Panc1 (cell line): ENCODE measurements around the gene DUS1L. TPM values are rescaled to one million over a fixed set of nuclear protein-coding genes. Genes with fewer than 3 reads are reported as not detected.

Experiments used
- ATAC-seq: fragments of 200-7000 bp; cut with Tn5 transposase; 2 replicates; pipeline ENCODE4 v1.9.1; 2020; ENCODE audit warnings: mild to moderate bottlenecking, moderate library complexity
- BruUV-seq: library from RNA; stranded (reverse); fragments of 400-500 nt; replicated peaks from 2 replicates; lab custom pipeline; 2021; lab: Mats Ljungman, UMichigan
- CTCF ChIA-PET: fragments of 300-600 bp; sonication (Branson Sonifier 250); formaldehyde crosslinking; loops from one replicate; lab custom pipeline; 2022; ENCODE audit warnings: antibody characterized with exemption; lab: Charles Lee
- POLR2A ChIA-PET: fragments of 300-600 bp; sonication (Branson Sonifier 250); formaldehyde crosslinking; loops from one replicate; lab custom pipeline; 2022; ENCODE audit warnings: antibody characterized with exemption; lab: Charles Lee
- DNase-seq: peaks from one replicate; pipeline ENCODE4 v3.0.0-alpha.2; 2010; ENCODE audit warnings: low read depth, low spot score
- H3K27ac ChIP-seq: 2 replicates; pipeline ENCODE4 v1.5.1; 2011; ENCODE audit warnings: mild to moderate bottlenecking, low read length, inconsistent platforms
- H3K27me3 ChIP-seq: fragments of 200-500 bp; sonication (Bioruptor generic); 2 replicates; pipeline ENCODE4 v1.6.0; 2014; ENCODE audit warnings: low read length, inconsistent platforms; ENCODE audit not compliant: control insufficient read depth, insufficient read depth
- H3K36me3 ChIP-seq: fragments of 200-500 bp; sonication (Bioruptor generic); 2 replicates; pipeline ENCODE4 v1.5.1; 2014; ENCODE audit warnings: inconsistent platforms, mild to moderate bottlenecking, low read length, moderate library complexity; ENCODE audit not compliant: control insufficient read depth, insufficient read depth
- H3K4me1 ChIP-seq: 2 replicates; pipeline ENCODE4 v1.5.1; 2011; ENCODE audit warnings: inconsistent platforms, mild to moderate bottlenecking, low read length, moderate library complexity; ENCODE audit not compliant: control insufficient read depth, insufficient read depth
- H3K4me3 ChIP-seq, 2 experiments: 2 replicates each; pipeline ENCODE4 v1.5.1; 2011 to 2012; ENCODE audit warnings: low read depth in 2 of 2, low read length in 2 of 2, mild to moderate bottlenecking in 2 of 2, inconsistent platforms in 1 of 2, moderate library complexity in 1 of 2
- H3K9me3 ChIP-seq: fragments of 200-500 bp; sonication (Bioruptor generic); 2 replicates; pipeline ENCODE4 v1.5.1; 2014; ENCODE audit warnings: low read depth, mild to moderate bottlenecking, inconsistent platforms, low read length, moderate library complexity; ENCODE audit not compliant: control insufficient read depth, insufficient read depth
- POLR2AphosphoS5 ChIP-seq: IDR thresholded peaks from 2 replicates; pipeline ENCODE4 v1.6.1; 2012; ENCODE audit warnings: mild to moderate bottlenecking, low read depth, low read length, moderate library complexity
- SIN3A ChIP-seq: IDR thresholded peaks from 2 replicates; pipeline ENCODE4 v1.6.1; 2012; ENCODE audit warnings: low read depth, mild to moderate bottlenecking, low read length, moderate library complexity, borderline replicate concordance; ENCODE audit not compliant: insufficient read depth
- TCF7L2 ChIP-seq: IDR thresholded peaks from 2 replicates; pipeline ENCODE4 v1.6.1; 2011; ENCODE audit warnings: mild to moderate bottlenecking, low read depth, low read length, inconsistent platforms
- in situ Hi-C: cut with HindIII; loops from 2 replicates; pipeline ENCODE4 v1.10.0; 2016; ENCODE audit warnings: low sequenced_read_pairs, low pct_unique_long_range_greater_than_20kb
- intact Hi-C: fragments of 100-400 bp; cut with micrococcal nuclease; formaldehyde crosslinking; loops from one replicate; pipeline ENCODE4 v1.10.0; 2022; ENCODE audit not compliant: unreplicated experiment
- total RNA-seq: library from RNA; stranded (reverse); gene quantifications from one replicate; pipeline ENCODE4 v1.2.1, GENCODE V29; 2021; ENCODE audit not compliant: unreplicated experiment
- TF ChIP-seq, protein P1 (sequence below), 2 experiments: IDR thresholded peaks; 2 replicates each; pipeline ENCODE4 v1.6.1; 2011 to 2012; ENCODE audit warnings: low read depth in 2 of 2, control low read depth in 1 of 2, low read length in 1 of 2, mild to moderate bottlenecking in 1 of 2, moderate library complexity in 1 of 2; ENCODE audit not compliant: insufficient read depth in 1 of 2
- TF ChIP-seq, protein P2 (sequence below): fragments of 450-650 bp; IDR thresholded peaks from 2 replicates; pipeline ENCODE4 v1.5.1; 2017; ENCODE audit warnings: mild to moderate bottlenecking

The DUS1L gene
- total RNA-seq, 1 experiment from 2014 or later, result 115 TPM

DNA sequence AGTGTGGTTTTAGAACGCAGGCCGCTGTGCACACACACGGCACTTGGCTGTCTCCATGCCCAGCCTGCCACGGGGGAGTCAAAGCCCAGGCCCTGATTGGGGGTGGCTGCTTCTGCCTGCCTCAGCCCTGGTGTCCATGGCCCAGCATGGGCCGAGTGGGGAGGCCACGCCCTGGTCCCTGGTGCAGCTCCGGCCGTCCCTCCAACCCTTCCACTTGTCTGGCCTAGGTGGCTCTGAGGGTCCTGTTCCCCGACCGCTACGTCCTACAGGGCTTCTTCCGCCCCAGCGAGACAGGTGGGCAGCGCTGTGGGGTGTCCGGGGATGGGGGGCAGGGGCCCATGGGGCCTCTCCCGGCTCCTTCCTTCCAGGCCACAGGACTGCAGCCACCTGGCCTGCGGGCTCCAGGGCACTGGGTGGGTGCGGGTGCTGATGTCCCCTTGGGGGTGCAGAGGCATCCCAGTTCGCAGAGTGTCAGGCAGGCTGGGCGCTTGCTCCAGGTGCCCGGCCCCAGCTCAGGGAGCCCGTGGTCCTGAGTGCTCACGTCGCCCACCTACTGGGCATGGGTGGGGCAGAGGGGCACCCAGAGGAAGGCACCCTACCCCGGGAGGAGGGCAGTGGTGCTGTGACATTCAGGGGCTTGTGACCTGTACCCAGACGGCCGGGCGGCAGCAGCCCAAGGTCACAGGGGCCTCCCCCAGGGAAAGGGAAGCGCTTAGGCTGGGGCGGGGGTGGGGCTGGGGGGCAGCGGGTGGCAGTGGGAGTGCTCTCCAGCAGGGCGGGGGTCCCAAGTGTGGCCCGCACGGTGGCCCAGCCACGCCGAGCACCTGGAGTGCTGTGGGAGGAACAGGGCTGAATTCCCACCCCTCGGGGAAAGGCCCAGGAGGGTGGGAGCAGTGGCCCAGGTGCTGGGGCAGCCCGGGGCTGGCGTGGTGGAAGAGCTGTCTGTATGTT, 54.8 kb downstream of the DUS1L start:
- intact Hi-C loops (no loop called here), in situ Hi-C loops (no loop called here)
- DNase-seq (no peak), ATAC-seq (no peak)
- H3K9me3 ChIP-seq, result no peaks in the 10 kb centered on the region
- peaks cover 20% of the 10 kb centered on the region for H3K4me1 ChIP-seq
- no peak overlapping the region for H3K4me3 ChIP-seq
- no TSS peak for BruUV-seq
- H3K36me3 ChIP-seq, result no peaks in the 10 kb centered on the region
- POLR2A ChIA-PET, result interaction anchor here (0.7 kb wide), 1 partner anchor 21 kb away, joined by 7 read pairs; no protein-coding TSS in a partner anchor
- H3K27me3 ChIP-seq, result no peaks in the 10 kb centered on the region
- TF ChIP-seq, protein P1, sequence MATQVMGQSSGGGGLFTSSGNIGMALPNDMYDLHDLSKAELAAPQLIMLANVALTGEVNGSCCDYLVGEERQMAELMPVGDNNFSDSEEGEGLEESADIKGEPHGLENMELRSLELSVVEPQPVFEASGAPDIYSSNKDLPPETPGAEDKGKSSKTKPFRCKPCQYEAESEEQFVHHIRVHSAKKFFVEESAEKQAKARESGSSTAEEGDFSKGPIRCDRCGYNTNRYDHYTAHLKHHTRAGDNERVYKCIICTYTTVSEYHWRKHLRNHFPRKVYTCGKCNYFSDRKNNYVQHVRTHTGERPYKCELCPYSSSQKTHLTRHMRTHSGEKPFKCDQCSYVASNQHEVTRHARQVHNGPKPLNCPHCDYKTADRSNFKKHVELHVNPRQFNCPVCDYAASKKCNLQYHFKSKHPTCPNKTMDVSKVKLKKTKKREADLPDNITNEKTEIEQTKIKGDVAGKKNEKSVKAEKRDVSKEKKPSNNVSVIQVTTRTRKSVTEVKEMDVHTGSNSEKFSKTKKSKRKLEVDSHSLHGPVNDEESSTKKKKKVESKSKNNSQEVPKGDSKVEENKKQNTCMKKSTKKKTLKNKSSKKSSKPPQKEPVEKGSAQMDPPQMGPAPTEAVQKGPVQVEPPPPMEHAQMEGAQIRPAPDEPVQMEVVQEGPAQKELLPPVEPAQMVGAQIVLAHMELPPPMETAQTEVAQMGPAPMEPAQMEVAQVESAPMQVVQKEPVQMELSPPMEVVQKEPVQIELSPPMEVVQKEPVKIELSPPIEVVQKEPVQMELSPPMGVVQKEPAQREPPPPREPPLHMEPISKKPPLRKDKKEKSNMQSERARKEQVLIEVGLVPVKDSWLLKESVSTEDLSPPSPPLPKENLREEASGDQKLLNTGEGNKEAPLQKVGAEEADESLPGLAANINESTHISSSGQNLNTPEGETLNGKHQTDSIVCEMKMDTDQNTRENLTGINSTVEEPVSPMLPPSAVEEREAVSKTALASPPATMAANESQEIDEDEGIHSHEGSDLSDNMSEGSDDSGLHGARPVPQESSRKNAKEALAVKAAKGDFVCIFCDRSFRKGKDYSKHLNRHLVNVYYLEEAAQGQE (IDR thresholded peaks at IDR 0.05; ENCODE audit: insufficient read depth in 1 of 2, low read depth in 2 of 2, low read length in 1 of 2), result no peak
- TF ChIP-seq SIN3A (no peak), POLR2AphosphoS5 (no peak), TCF7L2 (no peak)
- TF ChIP-seq, protein P2, sequence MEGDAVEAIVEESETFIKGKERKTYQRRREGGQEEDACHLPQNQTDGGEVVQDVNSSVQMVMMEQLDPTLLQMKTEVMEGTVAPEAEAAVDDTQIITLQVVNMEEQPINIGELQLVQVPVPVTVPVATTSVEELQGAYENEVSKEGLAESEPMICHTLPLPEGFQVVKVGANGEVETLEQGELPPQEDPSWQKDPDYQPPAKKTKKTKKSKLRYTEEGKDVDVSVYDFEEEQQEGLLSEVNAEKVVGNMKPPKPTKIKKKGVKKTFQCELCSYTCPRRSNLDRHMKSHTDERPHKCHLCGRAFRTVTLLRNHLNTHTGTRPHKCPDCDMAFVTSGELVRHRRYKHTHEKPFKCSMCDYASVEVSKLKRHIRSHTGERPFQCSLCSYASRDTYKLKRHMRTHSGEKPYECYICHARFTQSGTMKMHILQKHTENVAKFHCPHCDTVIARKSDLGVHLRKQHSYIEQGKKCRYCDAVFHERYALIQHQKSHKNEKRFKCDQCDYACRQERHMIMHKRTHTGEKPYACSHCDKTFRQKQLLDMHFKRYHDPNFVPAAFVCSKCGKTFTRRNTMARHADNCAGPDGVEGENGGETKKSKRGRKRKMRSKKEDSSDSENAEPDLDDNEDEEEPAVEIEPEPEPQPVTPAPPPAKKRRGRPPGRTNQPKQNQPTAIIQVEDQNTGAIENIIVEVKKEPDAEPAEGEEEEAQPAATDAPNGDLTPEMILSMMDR, result no peak
- no peak overlapping the region for H3K27ac ChIP-seq
- CTCF ChIA-PET, result no interaction called here

DNA sequence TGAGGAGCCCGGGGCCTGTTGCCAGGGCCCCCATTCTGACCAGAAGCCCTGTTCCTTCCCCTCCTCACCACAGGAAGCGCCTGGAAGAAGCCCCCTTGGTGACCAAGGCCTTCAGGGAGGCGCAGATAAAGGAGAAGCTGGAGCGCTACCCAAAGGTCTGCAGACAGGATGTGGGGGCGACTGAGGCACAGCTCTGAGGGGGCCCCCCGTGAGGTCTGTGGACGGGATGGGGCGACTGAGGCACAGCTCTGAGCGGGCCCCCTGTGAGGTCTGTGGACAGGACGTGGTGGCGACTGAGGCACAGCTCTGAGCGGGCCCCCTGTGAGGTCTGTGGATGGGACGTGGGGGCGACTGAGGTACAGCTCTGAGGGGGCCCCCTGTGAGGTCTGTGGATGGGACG, 56.2 kb downstream of the DUS1L start:
- ChIA-PET POLR2A (interaction anchor here (0.7 kb wide), 1 partner anchor 31 kb away, joined by 4 read pairs; no protein-coding TSS in a partner anchor), CTCF (no interaction called here)
- in situ Hi-C loops, result no loop called here
- Histone ChIP-seq H3K4me1 (peaks cover 34% of the 10 kb centered on the region), H3K27ac (no peak overlapping the region), H3K4me3 (no peak overlapping the region), H3K36me3 (no peaks in the 10 kb centered on the region), H3K27me3 (no peaks in the 10 kb centered on the region), H3K9me3 (no peaks in the 10 kb centered on the region)
- intact Hi-C loops, result no loop called here
- no TSS peak for BruUV-seq
- ATAC-seq, result no peak
- TF ChIP-seq POLR2AphosphoS5, result no peak
- TF ChIP-seq TCF7L2, result no peak
- no peak for TF ChIP-seq SIN3A
- TF ChIP-seq, protein P2, result no peak
- TF ChIP-seq, protein P1 (IDR thresholded peaks at IDR 0.05; ENCODE audit: insufficient read depth in 1 of 2, low read depth in 2 of 2, low read length in 1 of 2), result no peak
- no peak for DNase-seq
